Small intestine (tissue), 7 donors: ENCODE measurements around the gene LTB4R. TPM values are rescaled to one million over a fixed set of nuclear protein-coding genes. Genes with fewer than 3 reads are reported as not detected.

Experiments
- DNase-seq, 2 donors: peaks; one replicate each; pipeline versions ENCODE4 v3.0.0 to v3.0.0-alpha.2; 2013
- FAIRE-seq: peaks from 2 replicates; lab custom pipeline; 2012; peaks lifted over from hg19 to GRCh38; lab: Jason Lieb, UNC
- H3K27ac ChIP-seq, 3 donors: one replicate each; pipeline ENCODE4 v1.5.1; 2013; ENCODE audit warnings: low read length in 2 of 3, mild to moderate bottlenecking in 2 of 3, control low read depth in 1 of 3, inconsistent platforms in 1 of 3, low read depth in 1 of 3, moderate library complexity in 1 of 3
- H3K27me3 ChIP-seq, 3 donors: one replicate each; pipeline ENCODE4 v1.6.1; 2013; ENCODE audit warnings: low read length in 3 of 3, inconsistent platforms in 1 of 3; ENCODE audit not compliant: control insufficient read depth in 3 of 3, insufficient read depth in 3 of 3
- H3K36me3 ChIP-seq, 3 donors: one replicate each; pipeline ENCODE4 v1.6.1; 2013; ENCODE audit warnings: low read length in 3 of 3, inconsistent platforms in 1 of 3, low read depth in 1 of 3, mild to moderate bottlenecking in 1 of 3, moderate library complexity in 1 of 3; ENCODE audit not compliant: control insufficient read depth in 3 of 3, insufficient read depth in 2 of 3
- H3K4me1 ChIP-seq, 3 donors: one replicate each; pipeline ENCODE4 v1.6.1; 2013; ENCODE audit warnings: low read length in 2 of 3, inconsistent platforms in 1 of 3, low read depth in 1 of 3, mild to moderate bottlenecking in 1 of 3, moderate library complexity in 1 of 3; ENCODE audit not compliant: control insufficient read depth in 3 of 3, insufficient read depth in 2 of 3
- H3K4me3 ChIP-seq, 3 donors: one replicate each; pipeline ENCODE4 v1.5.1; 2013; ENCODE audit warnings: low read length in 3 of 3, control low read depth in 1 of 3, inconsistent platforms in 1 of 3, low read depth in 1 of 3, mild to moderate bottlenecking in 1 of 3, moderate library complexity in 1 of 3
- H3K9me3 ChIP-seq, 2 donors: one replicate each; pipeline ENCODE4 v1.6.1; 2013; ENCODE audit warnings: low read depth in 1 of 2, low read length in 1 of 2; ENCODE audit not compliant: control insufficient read depth in 2 of 2, insufficient read depth in 1 of 2
- WGBS, 3 donors: extraction: QIAGEN DNeasy Blood & Tissue Kit; methylation state at CpG; one replicate each; pipeline ENCODE4 v1.1.7; 2013; 5-methylcytosine and 5-hydroxymethylcytosine counted together
- polyA plus RNA-seq, 4 donors: library from polyadenylated mRNA; stranded (reverse) in 3 of 4; unstranded in 1 of 4; fragments of 200-250 nt in 3 of 4; fragments of 120-200 nt in 1 of 4; gene quantifications; one replicate each; pipeline versions ENCODE4 v1.2.1 to v1.2.3, GENCODE V29; 2013
- donor health status: healthy with polysubstance abuse.
- donor health status: control.
- donor health status: control.
- donor health status: Bipolar disorder and iron deficiency.
- donor health status: healthy.

LTB4R gene
- polyA plus RNA-seq, 4 donors = 5.1 to 37.0 (median 15.8) TPM

GRCh38 chr14:24273422-24273998 is 37.8 kb upstream of the LTB4R start:
- Histone ChIP-seq H3K36me3 (peaks cover 0 to 20% (median 0%) of the 10 kb centered on the region in 3 donors), H3K9me3 (no peaks in the 10 kb centered on the region), H3K4me3 (no peak overlapping the region), H3K27me3 (no peaks in the 10 kb centered on the region), H3K4me1 (peaks cover 0 to 12% (median 6%) of the 10 kb centered on the region in 3 donors), H3K27ac (no peak overlapping the region)
- DNase-seq = no peak
- 76 to 87% (median 77%) methylated on average over 3 of the region's 3 CpGs for WGBS, 3 donors
- FAIRE-seq = no peak

- Histone ChIP-seq H3K27me3 (no peaks in the 10 kb centered on the region), H3K27ac (peak overlapping the region in 1 of 3 donors; percentile 49), H3K4me1 (peaks cover 0 to 12% (median 6%) of the 10 kb centered on the region in 3 donors), H3K4me3 (no peak overlapping the region), H3K36me3 (peaks cover 0 to 14% (median 0%) of the 10 kb centered on the region in 3 donors), H3K9me3 (no peaks in the 10 kb centered on the region)
- DNase-seq (peak in 1 of 2 donors; percentile 29), FAIRE-seq (no peak)
- WGBS, 3 donors = 22 to 54% (median 26%) methylated on average over 3 of the region's 3 CpGs
Measured at GRCh38 chr14:24274101-24274543, 37.2 kb upstream of the LTB4R start.

GRCh38 chr14:24277071-24277470 is 34.2 kb upstream of the LTB4R start:
- H3K27me3 ChIP-seq = no peaks in the 10 kb centered on the region
- peaks cover 0 to 7% (median 0%) of the 10 kb centered on the region in 3 donors for H3K36me3 ChIP-seq
- H3K4me1 ChIP-seq = peaks cover 0 to 3% (median 2%) of the 10 kb centered on the region in 3 donors
- H3K4me3 ChIP-seq = no peak overlapping the region
- no peak overlapping the region for H3K27ac ChIP-seq
- H3K9me3 ChIP-seq = no peaks in the 10 kb centered on the region
- FAIRE-seq (no peak), DNase-seq (no peak)
- WGBS, 3 donors = 92 to 95% (median 92%) methylated on average over 6 of the region's 6 CpGs

- H3K4me1 ChIP-seq = peaks cover 0 to 2% (median 2%) of the 10 kb centered on the region in 3 donors
- 75 to 91% (median 90%) methylated on average over 11 of the region's 11 CpGs for WGBS, 3 donors
- no peaks in the 10 kb centered on the region for H3K27me3 ChIP-seq
- H3K9me3 ChIP-seq = no peaks in the 10 kb centered on the region
- DNase-seq (no peak), FAIRE-seq (no peak)
- no peak overlapping the region for H3K27ac ChIP-seq
- peaks cover 0 to 9% (median 0%) of the 10 kb centered on the region in 3 donors for H3K36me3 ChIP-seq
- H3K4me3 ChIP-seq = no peak overlapping the region
Measured at GRCh38 chr14:24277606-24278321, 33.5 kb upstream of the LTB4R start.

GRCh38 chr14:24278424-24278823 is 32.9 kb upstream of the LTB4R start:
- no peak overlapping the region for H3K27ac ChIP-seq
- FAIRE-seq = no peak
- H3K4me3 ChIP-seq = no peak overlapping the region

GRCh38 chr14:24279301-24280186 is 31.8 kb upstream of the LTB4R start:
- no peaks in the 10 kb centered on the region for H3K9me3 ChIP-seq
- FAIRE-seq (no peak), DNase-seq (no peak)
- no peak overlapping the region for H3K27ac ChIP-seq
- H3K36me3 ChIP-seq = peaks cover 0 to 7% (median 0%) of the 10 kb centered on the region in 3 donors
- no peak overlapping the region for H3K4me3 ChIP-seq
- whole genome bisulfite sequencing, 3 donors = 67 to 77% (median 73%) methylated on average over 11 of the region's 11 CpGs
- no peaks in the 10 kb centered on the region for H3K4me1 ChIP-seq
- no peaks in the 10 kb centered on the region for H3K27me3 ChIP-seq

More at GRCh38 chr14:24278424-24278823, 32.9 kb upstream of the LTB4R start:
- H3K27me3 ChIP-seq = no peaks in the 10 kb centered on the region
- H3K36me3 ChIP-seq = peaks cover 0 to 9% (median 0%) of the 10 kb centered on the region in 3 donors
- no peaks in the 10 kb centered on the region for H3K9me3 ChIP-seq
- peaks cover 0 to 2% (median 2%) of the 10 kb centered on the region in 3 donors for H3K4me1 ChIP-seq
- DNase-seq = no peak
- WGBS, 3 donors = 91% methylated on average over 5 of the region's 5 CpGs

- Histone ChIP-seq H3K36me3 (peaks cover 0 to 3% (median 0%) of the 10 kb centered on the region in 3 donors), H3K27me3 (no peaks in the 10 kb centered on the region), H3K9me3 (no peaks in the 10 kb centered on the region), H3K27ac (no peak overlapping the region), H3K4me1 (no peaks in the 10 kb centered on the region), H3K4me3 (no peak overlapping the region)
- DNase-seq (no peak), FAIRE-seq (no peak)
- 86 to 91% (median 87%) methylated on average over 6 of the region's 6 CpGs for WGBS, 3 donors
Measured at GRCh38 chr14:24280797-24281460, 30.4 kb upstream of the LTB4R start.
